OCI-LY1 (cell line): ENCODE results near the gene OR51F2.

Experiments used
- H2AFZ ChIP-seq: fragments of 200-600 bp; sonication (generic), shearing (Covaris generic); 2 replicates; pipeline ENCODE4 v1.6.0; 2014; ENCODE audit warnings: antibody characterized with exemption, mild to moderate bottlenecking, low read length
- H3F3A ChIP-seq: fragments of 200-600 bp; sonication (generic), shearing (Covaris generic); 2 replicates; pipeline ENCODE4 v1.6.0; 2014; ENCODE audit warnings: mild to moderate bottlenecking, antibody characterized with exemption, low read length, moderate library complexity; ENCODE audit not compliant: insufficient read depth
- H3K27ac ChIP-seq: fragments of 200-600 bp; sonication (generic); 2 replicates; pipeline ENCODE4 v1.5.1; 2014; ENCODE audit warnings: low read length, mixed run types, mild to moderate bottlenecking, low read depth; ENCODE audit not compliant: poor library complexity, severe bottlenecking
- H3K27me3 ChIP-seq: fragments of 200-600 bp; sonication (generic); 2 replicates; pipeline ENCODE4 v1.6.0; 2014; ENCODE audit warnings: antibody characterized with exemption, mild to moderate bottlenecking, low read length, moderate library complexity; ENCODE audit not compliant: insufficient read depth
- H3K36me3 ChIP-seq: fragments of 200-600 bp; sonication (generic); 2 replicates; pipeline ENCODE4 v1.6.1; 2014; ENCODE audit warnings: mild to moderate bottlenecking, antibody characterized with exemption, low read length, moderate library complexity, mixed read lengths; ENCODE audit not compliant: insufficient read depth
- H3K4me1 ChIP-seq: fragments of 200-600 bp; sonication (generic); 2 replicates; pipeline ENCODE4 v1.5.1; 2014; ENCODE audit warnings: mild to moderate bottlenecking, low read length, moderate library complexity; ENCODE audit not compliant: insufficient read depth, severe bottlenecking
- H3K4me2 ChIP-seq: fragments of 200-600 bp; sonication (generic), shearing (Covaris generic); 2 replicates; pipeline ENCODE4 v1.6.1; 2014; ENCODE audit warnings: low read length
- H3K4me3 ChIP-seq: fragments of 200-600 bp; sonication (generic); 2 replicates; pipeline ENCODE4 v1.5.1; 2014; ENCODE audit warnings: low read length, low read depth, mild to moderate bottlenecking, mixed read lengths; ENCODE audit not compliant: poor library complexity, severe bottlenecking
- H3K79me2 ChIP-seq: fragments of 200-600 bp; shearing (Covaris generic); 2 replicates; pipeline ENCODE4 v1.6.1; 2016; ENCODE audit warnings: mixed run types, low read length, mixed read lengths; ENCODE audit not compliant: insufficient read depth
- H3K9ac ChIP-seq: fragments of 200-600 bp; sonication (generic), shearing (Covaris generic); 2 replicates; pipeline ENCODE4 v1.6.1; 2014; ENCODE audit warnings: mild to moderate bottlenecking, low read length, mixed read lengths
- H3K9me2 ChIP-seq: fragments of 200-600 bp; sonication (generic), shearing (Covaris generic); 2 replicates; pipeline ENCODE4 v1.6.1; 2014; ENCODE audit warnings: low read depth, mild to moderate bottlenecking, low read length, mixed read lengths
- H3K9me3 ChIP-seq: fragments of 200-600 bp; shearing (Covaris generic); 2 replicates; pipeline ENCODE4 v1.6.1; 2014; ENCODE audit warnings: low read length, mixed read lengths
- H4K20me1 ChIP-seq: fragments of 200-600 bp; sonication (generic), shearing (Covaris generic); 2 replicates; pipeline ENCODE4 v1.6.0; 2016; ENCODE audit warnings: mild to moderate bottlenecking, low read length; ENCODE audit not compliant: insufficient read depth
- CTCF ChIP-seq: fragments of 200-600 bp; sonication (generic), shearing (Covaris generic); IDR thresholded peaks from 2 replicates; pipeline ENCODE4 v1.5.1; 2017; ENCODE audit warnings: mild to moderate bottlenecking, antibody characterized with exemption, low read length, moderate library complexity, mixed read lengths
- EZH2 ChIP-seq: fragments of 200-600 bp; sonication (generic), shearing (Covaris generic); IDR thresholded peaks from 2 replicates; pipeline ENCODE4 v1.8.0; 2017; ENCODE audit warnings: borderline replicate concordance, mixed run types, mild to moderate bottlenecking, antibody characterized with exemption, low read length, moderate library complexity, mixed read lengths

The OR51F2 gene

DNA sequence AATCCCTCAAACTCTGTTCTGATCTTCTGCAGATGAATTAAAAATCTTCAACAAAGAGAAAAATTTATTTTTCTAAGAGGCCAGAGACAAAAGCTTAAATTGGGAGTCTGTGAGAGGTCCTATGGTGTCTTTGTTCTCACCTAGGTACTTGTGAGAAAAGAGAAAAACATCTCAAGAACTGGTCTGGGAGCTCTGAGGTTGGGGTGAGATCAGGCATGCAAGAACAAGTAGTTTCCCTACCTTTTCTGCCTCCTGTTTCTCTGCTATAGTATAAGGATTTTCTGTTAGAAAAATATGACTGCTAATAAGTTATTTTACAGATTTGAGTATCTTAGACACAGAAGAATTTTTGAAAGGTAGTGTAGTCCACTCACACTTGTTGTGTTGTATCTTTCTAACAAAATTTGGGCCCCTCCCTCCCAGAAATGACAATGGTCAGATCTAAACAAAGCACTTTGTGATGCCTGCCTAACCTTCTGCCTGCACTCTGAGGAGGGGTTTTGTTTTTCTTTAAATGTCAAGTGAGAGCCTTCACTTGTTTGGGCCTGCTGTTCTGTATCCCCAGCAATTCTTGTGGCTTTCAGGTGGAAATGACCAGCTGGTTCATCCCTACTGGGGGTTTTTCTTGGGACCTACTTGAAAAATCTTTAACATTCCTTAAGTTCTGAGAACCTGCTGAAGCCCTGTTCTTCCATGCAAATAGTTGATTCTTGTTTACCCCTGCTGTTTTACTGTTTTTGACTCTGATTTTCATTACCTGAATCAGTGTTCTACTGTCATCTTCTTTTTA, 41.5 kb downstream of the OR51F2 start:
- H3K4me1 ChIP-seq: no peaks in the 10 kb centered on the region
- no peaks in the 10 kb centered on the region for H4K20me1 ChIP-seq
- no peak overlapping the region for H2AFZ ChIP-seq
- no peaks in the 10 kb centered on the region for H3K9me3 ChIP-seq
- H3F3A ChIP-seq: no peaks in the 10 kb centered on the region
- TF ChIP-seq CTCF (no peak), EZH2 (no peak)
- H3K36me3 ChIP-seq: no peaks in the 10 kb centered on the region
- H3K27ac ChIP-seq: no peak overlapping the region
- no peak overlapping the region for H3K9ac ChIP-seq
- H3K4me2 ChIP-seq: no peak overlapping the region
- no peak overlapping the region for H3K4me3 ChIP-seq
- H3K27me3 ChIP-seq: no peaks in the 10 kb centered on the region
- no peaks in the 10 kb centered on the region for H3K9me2 ChIP-seq
- no peaks in the 10 kb centered on the region for H3K79me2 ChIP-seq

GRCh38 chr11:4863876-4864275, 42.8 kb downstream of the OR51F2 start:
- H3K27ac ChIP-seq: no peak overlapping the region
- no peak overlapping the region for H3K9ac ChIP-seq
- TF ChIP-seq EZH2: no peak
- TF ChIP-seq CTCF: no peak
- no peak overlapping the region for H2AFZ ChIP-seq
- no peak overlapping the region for H3K4me3 ChIP-seq
- H3K79me2 ChIP-seq: no peaks in the 10 kb centered on the region
- no peaks in the 10 kb centered on the region for H3K36me3 ChIP-seq
- H3K27me3 ChIP-seq: no peaks in the 10 kb centered on the region
- no peaks in the 10 kb centered on the region for H4K20me1 ChIP-seq
- H3K9me3 ChIP-seq: no peaks in the 10 kb centered on the region
- H3F3A ChIP-seq: no peaks in the 10 kb centered on the region
- H3K9me2 ChIP-seq: no peaks in the 10 kb centered on the region
- H3K4me1 ChIP-seq: no peaks in the 10 kb centered on the region
- H3K4me2 ChIP-seq: no peak overlapping the region

DNA sequence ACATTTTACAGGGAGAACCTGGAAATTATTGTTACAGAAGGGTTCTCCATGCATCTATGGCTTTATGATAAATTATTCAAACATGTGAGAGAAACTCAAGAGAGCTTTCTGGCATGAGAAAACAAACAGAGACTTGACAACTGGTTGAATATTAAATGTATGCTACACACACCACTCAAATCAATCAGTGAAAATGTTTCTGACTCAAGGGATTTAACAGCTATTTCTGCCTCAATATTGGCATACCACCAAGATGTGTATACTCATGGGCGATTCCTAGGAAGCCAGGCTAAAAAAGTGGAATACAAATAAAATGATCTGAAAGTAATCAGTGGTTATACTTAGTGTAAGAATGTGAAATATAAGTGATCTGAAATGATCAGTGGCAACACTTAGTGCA, 44.7 kb downstream of the OR51F2 start:
- H4K20me1 ChIP-seq: no peaks in the 10 kb centered on the region
- no peaks in the 10 kb centered on the region for H3K4me1 ChIP-seq
- no peak overlapping the region for H2AFZ ChIP-seq
- H3K79me2 ChIP-seq: no peaks in the 10 kb centered on the region
- TF ChIP-seq CTCF: no peak
- TF ChIP-seq EZH2: no peak
- H3K27ac ChIP-seq: no peak overlapping the region
- no peak overlapping the region for H3K4me3 ChIP-seq
- H3K9me3 ChIP-seq: no peaks in the 10 kb centered on the region
- no peaks in the 10 kb centered on the region for H3F3A ChIP-seq
- no peak overlapping the region for H3K4me2 ChIP-seq
- H3K9ac ChIP-seq: no peak overlapping the region
- no peaks in the 10 kb centered on the region for H3K36me3 ChIP-seq
- H3K27me3 ChIP-seq: no peaks in the 10 kb centered on the region
- no peaks in the 10 kb centered on the region for H3K9me2 ChIP-seq
